Suprapubic skin (tissue), 2 donors: ENCODE measurements around the gene EXOC3L4.

ENCODE experiments used
- EP300 ChIP-seq: sonication (generic); formaldehyde crosslinking; IDR thresholded peaks from one replicate; pipeline ENCODE4 v1.6.1; 2017; ENCODE audit warnings: antibody characterized with exemption
- POLR2A ChIP-seq, 2 donors: fragments of 450-650 bp; IDR thresholded peaks; one replicate each; pipeline ENCODE4 v1.6.1; 2017; ENCODE audit warnings: antibody characterized with exemption in 2 of 2, mild to moderate bottlenecking in 2 of 2, moderate library complexity in 2 of 2

DNA sequence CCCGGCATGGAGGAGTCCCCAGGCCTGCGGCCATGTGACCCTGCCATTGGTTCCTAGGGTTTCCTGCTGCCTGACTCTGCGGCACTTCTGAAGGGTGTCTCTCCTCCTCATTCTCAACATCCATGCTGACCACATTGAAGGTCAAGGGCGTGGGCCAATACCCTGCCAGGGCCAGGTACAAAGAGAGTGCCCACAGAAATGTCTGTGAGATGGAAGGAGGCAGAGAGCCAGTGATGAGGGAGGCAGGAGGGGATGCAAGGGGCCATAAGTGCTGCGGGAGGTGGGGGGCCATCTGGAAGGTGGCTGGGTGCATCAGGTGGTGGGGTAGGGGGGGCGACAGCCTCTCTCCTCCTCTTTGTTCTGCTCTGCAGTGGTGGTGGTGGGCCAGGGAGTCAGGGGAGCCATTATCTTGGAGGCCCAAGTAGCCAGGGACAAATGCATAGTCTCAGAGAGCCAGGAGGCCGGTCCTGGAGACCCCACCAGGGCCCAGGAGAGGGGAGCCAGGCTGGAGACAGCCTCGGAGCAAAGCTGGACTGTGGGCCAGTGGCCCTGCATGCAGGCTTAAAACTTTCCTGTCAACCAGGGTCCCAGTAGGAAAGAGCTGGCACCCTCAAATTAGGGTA lies 24.2 kb upstream of the EXOC3L4 start:
- TF ChIP-seq POLR2A (IDR thresholded peaks at IDR 0.05) (no peak), EP300 (no peak)
